Endothelial cell of umbilical vein (primary cell): ENCODE results near the gene MAST4. TPM values are rescaled to one million over a fixed set of nuclear protein-coding genes. Genes with fewer than 3 reads are reported as not detected.

ENCODE experiments used
- BruUV-seq: library from RNA; stranded (reverse); fragments of 400-500 nt; replicated peaks from 2 replicates; lab custom pipeline; 2021; lab: Mats Ljungman, UMichigan
- CTCF ChIA-PET: fragments of 300-600, 350-600 bp; sonication (Branson Sonifier 250); formaldehyde crosslinking; loops from one replicate; lab custom pipeline; 2021; ENCODE audit warnings: antibody characterized with exemption, inconsistent platforms; lab: Charles Lee
- POLR2A ChIA-PET: fragments of 300-600, 350-600 bp; sonication (Branson Sonifier 250); formaldehyde crosslinking; loops from one replicate; lab custom pipeline; 2021; ENCODE audit warnings: antibody characterized with exemption, inconsistent platforms; lab: Charles Lee
- DNase-seq: peaks from one replicate; pipeline ENCODE4 v3.0.0-alpha.2; 2011; ENCODE audit warnings: low read depth, low spot score
- FAIRE-seq: peaks from 2 replicates; lab custom pipeline; 2011; peaks lifted over from hg19 to GRCh38; lab: Jason Lieb, UNC
- H2AFZ ChIP-seq: 2 replicates; pipeline ENCODE4 v1.6.0; 2012; ENCODE audit warnings: low read depth, low read length, control low read depth, inconsistent platforms
- H3K27ac ChIP-seq: 2 replicates; pipeline ENCODE4 v1.5.1; 2011; ENCODE audit warnings: low read depth, mild to moderate bottlenecking, control low read depth, low read length, moderate library complexity; ENCODE audit not compliant: insufficient read depth
- H3K27me3 ChIP-seq, 2 experiments: 2 replicates each; pipeline versions ENCODE4 v1.6.0 to v1.6.1; 2011; ENCODE audit warnings: low read length in 2 of 2, mixed read lengths in 1 of 2; ENCODE audit not compliant: control insufficient read depth in 2 of 2, insufficient read depth in 2 of 2
- H3K36me3 ChIP-seq, 2 experiments: 2 replicates in 1 of 2; 3 replicates in 1 of 2; pipeline ENCODE4 v1.5.1; 2011; ENCODE audit warnings: low read length in 2 of 2, mild to moderate bottlenecking in 1 of 2, moderate library complexity in 1 of 2; ENCODE audit not compliant: control insufficient read depth in 2 of 2, insufficient read depth in 2 of 2; ENCODE audit errors: extremely low read depth in 1 of 2
- H3K4me1 ChIP-seq: 3 replicates; pipeline ENCODE4 v1.5.1; 2011; ENCODE audit warnings: mild to moderate bottlenecking, low read length; ENCODE audit not compliant: control insufficient read depth, insufficient read depth; ENCODE audit errors: extremely low read depth
- H3K4me2 ChIP-seq: 2 replicates; pipeline ENCODE4 v1.6.1; 2011; ENCODE audit warnings: low read length, control low read depth, mixed read lengths; ENCODE audit not compliant: insufficient read depth
- H3K4me3 ChIP-seq, 3 experiments: fragments of 200-600 bp in 1 of 3; sonication (generic), shearing (Covaris generic) in 1 of 3; replicated peaks in 1 of 3; 2 replicates each; pipeline ENCODE4 v1.5.1; 2011 to 2016; ENCODE audit warnings: control low read depth in 3 of 3, low read length in 3 of 3, mild to moderate bottlenecking in 2 of 3, inconsistent platforms in 1 of 3, low read depth in 1 of 3, moderate library complexity in 1 of 3; ENCODE audit not compliant: insufficient read depth in 1 of 3
- H3K79me2 ChIP-seq: 2 replicates; pipeline ENCODE4 v1.6.0; 2012; ENCODE audit warnings: low read length, inconsistent platforms; ENCODE audit not compliant: control insufficient read depth, insufficient read depth
- H3K9ac ChIP-seq: replicated peaks from 2 replicates; pipeline ENCODE3; 2011; ENCODE audit warnings: low read length, control low read depth; ENCODE audit not compliant: insufficient read depth; ENCODE audit errors: extremely low read depth
- H3K9me1 ChIP-seq: replicated peaks from 3 replicates; pipeline ENCODE4 v1.6.0; 2011; ENCODE audit warnings: mild to moderate bottlenecking, low read length; ENCODE audit not compliant: control insufficient read depth, insufficient read depth; ENCODE audit errors: extremely low read depth
- H3K9me3 ChIP-seq: replicated peaks from 2 replicates; pipeline ENCODE4 v1.5.1; 2012; ENCODE audit warnings: low read length, inconsistent platforms; ENCODE audit not compliant: control insufficient read depth, insufficient read depth
- H4K20me1 ChIP-seq: replicated peaks from 2 replicates; pipeline ENCODE3; 2011; ENCODE audit warnings: mild to moderate bottlenecking, low read length; ENCODE audit not compliant: control insufficient read depth, insufficient read depth; ENCODE audit errors: extremely low read depth
- CTCF ChIP-seq, 2 donors: IDR thresholded peaks; 1 replicate in 1 of 2; 2 replicates in 1 of 2; pipeline ENCODE4 v1.5.1; 2011; ENCODE audit warnings: low read length in 2 of 2, mild to moderate bottlenecking in 2 of 2, moderate library complexity in 2 of 2, control low read depth in 1 of 2, inconsistent platforms in 1 of 2, low read depth in 1 of 2; ENCODE audit not compliant: insufficient read depth in 1 of 2; ENCODE audit errors: extremely low read depth in 1 of 2
- EZH2 ChIP-seq: IDR thresholded peaks from 2 replicates; pipeline ENCODE4 v1.6.1; 2012; ENCODE audit warnings: borderline replicate concordance, low read depth, mild to moderate bottlenecking, moderate library complexity, low read length, inconsistent platforms; ENCODE audit not compliant: severe bottlenecking
- FOS ChIP-seq: IDR thresholded peaks from 2 replicates; pipeline ENCODE4 v1.6.1; 2011; ENCODE audit warnings: mild to moderate bottlenecking, low read length, moderate library complexity, borderline replicate concordance; ENCODE audit not compliant: insufficient read depth
- GATA2 ChIP-seq: IDR thresholded peaks from 2 replicates; pipeline ENCODE4 v1.7.0; 2011; ENCODE audit warnings: low read depth, mild to moderate bottlenecking, moderate library complexity, mixed read lengths, low read length; ENCODE audit not compliant: insufficient read length, insufficient read depth
- JUN ChIP-seq: IDR thresholded peaks from 2 replicates; pipeline ENCODE4 v1.6.1; 2011; ENCODE audit warnings: borderline replicate concordance, low read depth; ENCODE audit not compliant: insufficient read length, insufficient read depth
- MAX ChIP-seq: IDR thresholded peaks from 2 replicates; pipeline ENCODE4 v1.6.1; 2011; ENCODE audit not compliant: insufficient read depth, insufficient read length
- MYC ChIP-seq: IDR thresholded peaks from one replicate; pipeline ENCODE4 v1.6.1; 2011; ENCODE audit warnings: mild to moderate bottlenecking, low read depth, low read length
- POLR2A ChIP-seq: IDR thresholded peaks from 2 replicates; pipeline ENCODE4 v1.6.1; 2012; ENCODE audit warnings: low read depth, mild to moderate bottlenecking, control low read depth, low read length
- POLR2AphosphoS5 ChIP-seq: IDR thresholded peaks from 2 replicates; pipeline ENCODE4 v1.6.1; 2012; ENCODE audit warnings: low read depth, mild to moderate bottlenecking, control low read depth, low read length, moderate library complexity; ENCODE audit not compliant: insufficient read depth
- dilution Hi-C: fragments of 300-500 bp; cut with MboI; formaldehyde crosslinking; loops from one replicate; pipeline ENCODE4 v1.15.0; 2019; ENCODE audit warnings: low sequenced_read_pairs; ENCODE audit not compliant: extremely low pct_ligation_motif_present
- intact Hi-C: fragments of 100-400 bp; cut with micrococcal nuclease; formaldehyde crosslinking; loops from one replicate; pipeline ENCODE4 v1.10.0; 2022
- polyA plus RNA-seq, 4 experiments: library from polyadenylated mRNA; depleted of rRNA in 3 of 4; stranded (reverse) in 3 of 4; unstranded in 1 of 4; fragments of >200 nt; gene quantifications; 2 replicates each; pipeline versions ENCODE4 v1.2.1 to v1.2.3, GENCODE V29; 2011 to 2012; ENCODE audit warnings: missing spikeins in 1 of 4
- total RNA-seq: library from RNA; stranded (reverse); gene quantifications from 2 replicates; pipeline ENCODE4 v1.2.3, GENCODE V29; 2021

The MAST4 gene
- total and polyA plus RNA-seq, 2 donors (not counting 3 experiments of a cell fraction or from before 2014, with no cell fraction given), result 40.2 to 116 TPM

GRCh38 chr5:67206929-67207328 lies 610.7 kb downstream of the MAST4 start:
- H3K36me3 ChIP-seq, result no peaks in the 10 kb centered on the region
- H3K9me1 ChIP-seq, result no peaks in the 10 kb centered on the region
- no peaks in the 10 kb centered on the region for H3K9me3 ChIP-seq
- H4K20me1 ChIP-seq, result no peaks in the 10 kb centered on the region
- no peak overlapping the region for H3K4me3 ChIP-seq
- H3K27ac ChIP-seq, result no peak overlapping the region
- no peak overlapping the region for H3K9ac ChIP-seq
- no peaks in the 10 kb centered on the region for H3K79me2 ChIP-seq
- no peaks in the 10 kb centered on the region for H3K27me3 ChIP-seq
- dilution Hi-C loops (no loop called here), intact Hi-C loops (no loop called here)
- no peak overlapping the region for H2AFZ ChIP-seq
- ChIA-PET POLR2A (interaction anchor here (0.6 kb wide), 1 partner anchor 410 kb away, joined by 4 read pairs; no protein-coding TSS in a partner anchor), CTCF (interaction anchor here (0.9 to 7.9 kb wide), 10 partner anchors 16 to 1046 kb away, joined by 3 to 126 read pairs (median 6); no protein-coding TSS in a partner anchor)
- H3K4me1 ChIP-seq, result peaks cover 3% of the 10 kb centered on the region
- no TSS peak for BruUV-seq
- DNase-seq (peak; percentile 13), FAIRE-seq (peak; percentile 87)
- TF ChIP-seq JUN (no peak), POLR2AphosphoS5 (peak; percentile 59), GATA2 (peak; percentile 86), FOS (peak; percentile 54)
- H3K4me2 ChIP-seq, result no peak overlapping the region

- no peaks in the 10 kb centered on the region for H3K27me3 ChIP-seq
- H3K9me3 ChIP-seq, result no peaks in the 10 kb centered on the region
- H3K4me3 ChIP-seq, result no peak overlapping the region
- H3K36me3 ChIP-seq, result no peaks in the 10 kb centered on the region
- no peaks in the 10 kb centered on the region for H4K20me1 ChIP-seq
- H3K9ac ChIP-seq, result no peak overlapping the region
- CTCF ChIA-PET, result interaction anchor here (0.6 to 7.9 kb wide), 23 partner anchors 9 to 1062 kb away, joined by 3 to 126 read pairs (median 4); partner anchors contain the start of gene CD180
- no peak overlapping the region for H2AFZ ChIP-seq
- no peak for FAIRE-seq
- dilution Hi-C loops (no loop called here), intact Hi-C loops (loop anchor here (2.0 kb wide), 1 partner anchor 394 kb away; no protein-coding TSS in a partner anchor)
- no peaks in the 10 kb centered on the region for H3K79me2 ChIP-seq
- DNase-seq, result no peak
- POLR2A ChIA-PET, result no interaction called here
- peaks cover 3% of the 10 kb centered on the region for H3K4me1 ChIP-seq
- no peaks in the 10 kb centered on the region for H3K9me1 ChIP-seq
- TF ChIP-seq POLR2AphosphoS5 (no peak), GATA2 (no peak), FOS (no peak), CTCF (IDR thresholded peaks at IDR 0.05; ENCODE audit: extremely low read depth in 1 of 2, insufficient read depth in 1 of 2, low read depth in 1 of 2, low read length in 2 of 2) (no peak), MAX (no peak), JUN (no peak), POLR2A (no peak), EZH2 (no peak), MYC (no peak)
- BruUV-seq, result no TSS peak
- H3K4me2 ChIP-seq, result no peak overlapping the region
- no peak overlapping the region for H3K27ac ChIP-seq
Measured at GRCh38 chr5:67208403-67208802, 612.2 kb downstream of the MAST4 start.
